HepG2 (cell line): ENCODE results near the gene CCDC124. TPM values are rescaled to one million over a fixed set of nuclear protein-coding genes. Genes with fewer than 3 reads are reported as not detected.

Source experiments
- ATF3 ChIP-seq: sonication (generic); formaldehyde crosslinking; IDR thresholded peaks from 2 replicates; pipeline ENCODE4 v1.4.0; 2020; ENCODE audit warnings: missing genetic modification reagents
- CEBPG ChIP-seq: IDR thresholded peaks from 2 replicates; pipeline ENCODE4 v1.6.1; 2016
- E2F5 ChIP-seq: sonication (generic); formaldehyde crosslinking; conservative IDR thresholded peaks from 2 replicates; pipeline ENCODE4 v1.4.0; 2020; ENCODE audit warnings: missing genetic modification reagents
- HNF4G ChIP-seq, 2 experiments: sonication (generic) in 1 of 2; formaldehyde crosslinking in 1 of 2; IDR thresholded peaks; 2 replicates each; pipeline versions ENCODE4 v1.4.0 to v1.6.1; 2011 to 2020; ENCODE audit warnings: borderline replicate concordance in 2 of 2, low read depth in 2 of 2, mild to moderate bottlenecking in 2 of 2, low read length in 1 of 2, missing genetic modification reagents in 1 of 2, moderate library complexity in 1 of 2
- KDM6A ChIP-seq: IDR thresholded peaks from 2 replicates; pipeline ENCODE4 v1.6.1; 2016; ENCODE audit warnings: low read depth
- MED1 ChIP-seq: sonication (generic); formaldehyde crosslinking; IDR thresholded peaks from 2 replicates; pipeline ENCODE4 v1.4.0; 2020; ENCODE audit warnings: missing genetic modification reagents
- MYPOP ChIP-seq: sonication (generic); formaldehyde crosslinking; IDR thresholded peaks from 2 replicates; pipeline ENCODE4 v1.8.1; 2023; ENCODE audit warnings: mild to moderate bottlenecking, moderate library complexity, missing genetic modification reagents
- PAXIP1 ChIP-seq: sonication (generic); formaldehyde crosslinking; conservative IDR thresholded peaks from 2 replicates; pipeline ENCODE4 v1.4.0; 2020; ENCODE audit warnings: mild to moderate bottlenecking, missing genetic modification reagents, moderate library complexity
- PHF21A ChIP-seq: sonication (generic); formaldehyde crosslinking; IDR thresholded peaks from 2 replicates; pipeline ENCODE4 v1.5.0; 2020; ENCODE audit warnings: mild to moderate bottlenecking, missing genetic modification reagents
- REL ChIP-seq: sonication (generic); formaldehyde crosslinking; conservative IDR thresholded peaks from 2 replicates; pipeline ENCODE4 v1.8.0; 2022; ENCODE audit warnings: mild to moderate bottlenecking, missing genetic modification reagents, moderate library complexity
- SRSF1 ChIP-seq: fragments of 200-400 bp; formaldehyde crosslinking; optimal IDR thresholded peaks from 2 replicates; pipeline ENCODE3; 2017; ENCODE audit warnings: mild to moderate bottlenecking, low read depth, low read length, moderate library complexity
- TFDP1 ChIP-seq: IDR thresholded peaks from 2 replicates; pipeline ENCODE4 v1.6.1; 2016; ENCODE audit warnings: missing compliant biosample characterization, missing genetic modification reagents, borderline replicate concordance
- TFE3 ChIP-seq: IDR thresholded peaks from 2 replicates; pipeline ENCODE4 v1.6.1; 2016
- ZBTB34 ChIP-seq: sonication (generic); formaldehyde crosslinking; IDR thresholded peaks from 2 replicates; pipeline ENCODE4 v1.8.0; 2022; ENCODE audit warnings: mild to moderate bottlenecking, missing genetic modification reagents
- ZNF138 ChIP-seq: sonication (generic); formaldehyde crosslinking; IDR thresholded peaks from 2 replicates; pipeline ENCODE4 v1.5.0; 2020; ENCODE audit warnings: mild to moderate bottlenecking, low read depth, missing genetic modification reagents
- polyA plus RNA-seq, 8 experiments: library from polyadenylated mRNA; depleted of rRNA in 3 of 8; stranded (reverse) in 7 of 8; unstranded in 1 of 8; fragments of >200 nt; fragmentation: Illumina TruSeq in 4 of 8; extraction: Trizol in 4 of 8; gene quantifications; 2 replicates each; pipeline versions ENCODE4 v1.2.1 to v1.2.3, GENCODE V29; 2011 to 2016; ENCODE audit warnings: low read depth in 4 of 8, missing spikeins in 1 of 8, mixed read lengths in 1 of 8; ENCODE audit not compliant: insufficient read depth in 1 of 8
- total RNA-seq, 5 experiments: library from RNA; depleted of rRNA; stranded (reverse); fragments of >200 nt; fragmentation: Illumina TruSeq; extraction: Trizol; gene quantifications; 2 replicates each; pipeline ENCODE4 v1.2.3, GENCODE V29; 2016; ENCODE audit warnings: low read depth in 1 of 5

The CCDC124 gene
- total and polyA plus RNA-seq, 2 of the 13 experiments (the other 11 are each of a cell fraction or from before 2014, with no cell fraction given): 14.9 to 20.3 TPM

- TF ChIP-seq E2F5 (0 out of 2 replicates have a peak, but pooled peaks have one; percentile 38), TFDP1 (peak; percentile 35; the same call in 1 of the 2 replicates), PHF21A (CRISPR knock-in tag) (peak; percentile 42; the same call in 1 of the 2 replicates), ZBTB34 (no peak), REL (CRISPR knock-in tag) (no peak), MYPOP (CRISPR knock-in tag) (peak; percentile 45; the same call in 1 of the 2 replicates), CEBPG (peak; percentile 5; the same call in 1 of the 2 replicates), PAXIP1 (CRISPR knock-in tag) (0 out of 2 replicates have a peak, but pooled peaks have one; percentile 22), TFE3 (CRISPR knock-in tag) (peak; percentile 48; the same call in 1 of the 2 replicates), SRSF1 (peak; percentile 75), KDM6A (CRISPR knock-in tag) (no peak), ATF3 (CRISPR knock-in tag) (peak; percentile 5; the same call in 1 of the 2 replicates), ZNF138 (CRISPR knock-in tag) (no peak), HNF4G (IDR thresholded peaks at IDR 0.05; ENCODE audit: borderline replicate concordance, low read depth, low read length) (no peak), HNF4G (CRISPR knock-in tag; IDR thresholded peaks at IDR 0.05; ENCODE audit: borderline replicate concordance, low read depth) (0 out of 2 replicates have a peak, but pooled peaks have one; percentile 12), MED1 (CRISPR knock-in tag) (peak; percentile 59)
Observed at GRCh38 chr19:17932485-17933338, at the start of gene CCDC124 (continued).
